Activated CD8-positive, alpha-beta memory T cell treated with anti-CD3 and anti-CD28 coated beads, Interleukin-2, amount 50 U/mL, for 1 hour (primary cell): ENCODE measurements around the gene CABLES2.

Experiments used
- DNase-seq: peaks from one replicate; pipeline ENCODE4 v3.0.0-alpha.2; 2020; ENCODE audit errors: extremely low read depth

CABLES2 gene

DNA sequence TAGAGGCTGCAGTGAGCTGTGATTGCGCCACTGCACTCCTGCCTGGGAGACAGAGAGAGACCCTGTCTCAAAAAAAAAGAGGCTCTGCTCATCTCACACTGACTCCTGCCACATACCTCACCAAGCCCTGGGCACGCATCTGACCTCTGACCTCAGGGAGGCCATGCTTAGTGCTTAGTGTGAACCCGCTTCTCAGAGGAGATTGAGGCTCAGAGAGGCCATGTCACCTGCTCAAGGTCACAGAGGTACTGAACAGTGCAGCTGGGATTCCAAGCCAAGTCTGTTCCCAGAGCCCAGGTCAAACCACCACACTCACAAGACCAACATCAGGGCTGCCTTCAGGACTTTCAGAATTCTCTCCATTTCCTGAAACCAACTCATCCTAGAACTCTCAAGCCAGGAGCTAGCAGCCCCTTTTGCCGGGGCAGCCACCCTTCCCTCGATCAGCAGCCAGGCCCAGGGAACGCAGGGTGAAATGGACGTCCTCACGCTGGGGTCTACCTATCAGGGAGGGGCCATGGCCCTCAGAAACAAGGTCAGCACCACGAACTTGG, 2.9 kb downstream of the CABLES2 start:
- DNase-seq, result no peak

DNA sequence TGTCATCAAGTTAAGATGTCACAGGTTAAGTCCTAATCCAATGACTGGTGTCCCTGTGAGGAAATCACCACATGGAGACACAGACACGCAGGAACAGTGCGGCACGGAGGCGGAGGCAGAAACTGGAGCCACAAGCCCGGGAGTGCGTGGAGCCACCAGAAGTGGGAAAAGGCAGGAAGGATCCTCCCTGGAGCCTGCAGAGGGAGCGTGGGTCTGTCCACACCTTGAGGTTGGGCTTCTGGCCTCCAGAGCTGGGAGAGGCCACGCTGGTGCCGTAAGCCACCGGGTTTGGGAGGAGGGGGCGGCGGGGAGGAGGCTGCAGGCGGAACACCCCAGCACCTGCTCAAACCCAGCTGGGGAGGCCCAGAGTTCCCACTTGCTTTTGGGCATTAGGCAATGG, 3.8 kb downstream of the CABLES2 start:
- DNase-seq, result no peak

DNA sequence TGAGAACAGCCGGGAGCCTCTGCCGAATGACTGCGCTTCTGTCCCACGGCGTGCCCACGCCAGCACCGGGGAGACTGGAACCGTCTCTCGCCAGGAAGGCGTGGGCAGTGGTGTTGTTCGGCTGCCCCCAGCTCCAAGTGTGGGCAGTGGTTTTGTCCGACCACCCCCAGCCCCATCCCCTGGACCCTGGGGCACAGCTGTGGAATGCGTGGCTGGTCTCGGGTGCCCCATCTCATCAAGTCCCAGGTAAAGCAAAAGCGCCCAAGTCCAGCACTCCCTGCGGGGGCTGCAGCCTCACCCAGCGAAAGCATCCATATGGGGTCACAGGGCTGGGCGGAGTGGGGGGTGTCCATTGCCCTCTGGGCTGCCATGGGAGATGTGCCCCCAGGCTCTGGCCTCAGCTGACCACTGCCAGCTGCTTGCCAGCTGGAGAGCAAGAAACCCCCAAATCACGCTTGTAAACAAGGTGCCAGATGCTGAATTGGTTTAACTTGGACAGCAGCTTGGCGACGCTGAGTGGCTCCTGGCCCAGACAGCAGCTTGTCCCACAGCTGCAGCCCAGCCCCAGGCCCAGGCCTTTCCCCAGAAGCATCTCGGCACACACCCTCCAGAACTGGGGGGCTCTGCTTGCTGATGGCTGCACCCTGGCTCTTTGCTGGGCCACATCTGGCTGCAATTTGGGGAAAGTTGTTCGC, 4.5 kb downstream of the CABLES2 start:
- no peak for DNase-seq

DNA sequence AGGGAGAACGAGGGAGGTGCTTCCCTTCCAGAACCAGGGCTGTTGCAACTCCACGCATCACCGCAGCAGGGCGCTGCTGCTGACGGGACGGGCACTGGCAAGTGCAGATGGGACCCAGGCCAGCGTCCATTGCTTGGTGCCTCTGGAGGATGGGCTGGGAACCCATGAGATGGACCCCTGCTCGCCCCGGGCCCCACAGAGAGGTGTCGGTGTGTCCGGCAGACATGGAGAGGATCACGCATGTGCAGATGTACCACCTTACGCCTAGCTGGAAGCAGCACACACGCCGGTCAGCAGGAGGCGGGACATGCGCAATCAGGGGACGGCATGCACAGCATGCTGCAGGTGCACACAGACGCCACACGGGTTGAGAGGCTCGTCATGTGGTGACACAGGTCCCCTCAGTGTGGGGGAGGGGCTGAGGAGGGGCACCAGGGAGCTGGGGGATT, 5.7 kb downstream of the CABLES2 start:
- DNase-seq, result no peak

DNA sequence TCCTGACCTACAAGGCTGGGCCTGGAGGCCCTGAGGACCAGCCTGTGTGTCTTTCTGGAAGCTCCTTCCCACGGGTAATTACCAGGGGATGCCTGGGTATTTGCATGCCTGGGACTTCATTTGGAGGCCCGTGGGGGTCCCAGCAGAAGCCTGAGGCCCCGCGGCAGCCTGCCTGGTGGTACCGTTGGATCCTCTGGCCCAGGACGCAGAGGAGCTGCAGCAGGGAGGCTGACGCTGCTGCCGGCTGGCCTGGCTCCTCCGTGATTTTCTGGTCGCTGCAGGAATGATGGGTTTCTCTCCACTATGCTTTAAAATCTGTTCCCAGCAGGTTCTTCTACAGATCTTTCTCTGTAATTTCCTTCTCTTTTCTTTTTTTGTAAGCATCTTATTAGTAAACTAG, 6.5 kb downstream of the CABLES2 start:
- no peak for DNase-seq

DNA sequence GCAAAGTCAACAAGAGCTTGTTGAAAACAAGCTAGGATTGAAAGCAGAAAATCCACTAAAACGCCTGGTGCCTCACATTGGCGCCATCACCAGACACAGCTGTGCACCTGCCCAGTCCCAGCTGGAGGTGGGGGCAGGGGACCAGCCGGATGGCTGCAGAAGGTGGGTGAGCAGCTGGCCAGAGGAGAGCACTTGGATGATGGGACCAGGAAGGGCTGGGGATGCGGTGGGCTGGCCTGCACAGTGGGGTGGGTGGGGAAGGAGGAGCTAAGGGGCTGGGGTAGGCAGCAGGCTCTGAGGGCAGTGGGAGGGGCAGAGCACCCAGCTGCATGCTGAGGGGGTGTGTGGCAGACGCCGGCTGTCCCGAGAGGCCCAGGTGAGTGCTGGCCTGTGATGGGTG, 7.1 kb downstream of the CABLES2 start:
- DNase-seq, result no peak

DNA sequence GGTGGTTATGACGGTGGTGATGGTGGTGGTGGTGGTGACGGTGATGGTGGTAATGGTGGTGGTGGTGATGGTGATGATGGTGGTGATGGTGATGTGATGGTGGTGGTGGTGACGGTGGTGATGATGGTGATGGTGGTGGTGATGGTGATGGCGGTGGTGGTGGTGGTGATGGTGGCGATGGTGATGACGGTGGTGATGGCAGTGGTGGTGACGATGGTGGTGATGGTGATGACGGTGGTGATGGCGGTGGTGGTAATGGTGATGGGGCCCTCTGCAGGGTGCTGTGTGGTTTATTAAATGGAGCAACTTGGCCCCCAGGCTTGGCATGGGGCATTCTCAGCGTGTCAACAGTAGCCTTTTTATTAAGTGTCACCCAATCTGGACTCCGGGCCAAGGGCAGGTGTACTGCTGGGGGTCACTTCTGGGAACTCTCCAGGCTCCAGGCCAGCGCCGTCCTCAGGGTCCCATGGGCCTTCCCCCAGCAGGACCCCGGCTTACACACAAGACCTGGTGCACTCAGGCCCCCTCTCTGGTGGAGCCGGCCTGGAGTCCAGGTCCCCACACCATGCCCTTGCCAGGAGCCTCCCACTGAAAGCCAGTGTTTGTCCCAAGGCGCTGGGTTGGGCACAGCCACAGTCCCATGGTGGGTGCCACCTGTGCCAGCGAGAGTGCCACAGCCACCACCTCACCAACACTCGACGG, 8.8 kb downstream of the CABLES2 start:
- no peak for DNase-seq

DNA sequence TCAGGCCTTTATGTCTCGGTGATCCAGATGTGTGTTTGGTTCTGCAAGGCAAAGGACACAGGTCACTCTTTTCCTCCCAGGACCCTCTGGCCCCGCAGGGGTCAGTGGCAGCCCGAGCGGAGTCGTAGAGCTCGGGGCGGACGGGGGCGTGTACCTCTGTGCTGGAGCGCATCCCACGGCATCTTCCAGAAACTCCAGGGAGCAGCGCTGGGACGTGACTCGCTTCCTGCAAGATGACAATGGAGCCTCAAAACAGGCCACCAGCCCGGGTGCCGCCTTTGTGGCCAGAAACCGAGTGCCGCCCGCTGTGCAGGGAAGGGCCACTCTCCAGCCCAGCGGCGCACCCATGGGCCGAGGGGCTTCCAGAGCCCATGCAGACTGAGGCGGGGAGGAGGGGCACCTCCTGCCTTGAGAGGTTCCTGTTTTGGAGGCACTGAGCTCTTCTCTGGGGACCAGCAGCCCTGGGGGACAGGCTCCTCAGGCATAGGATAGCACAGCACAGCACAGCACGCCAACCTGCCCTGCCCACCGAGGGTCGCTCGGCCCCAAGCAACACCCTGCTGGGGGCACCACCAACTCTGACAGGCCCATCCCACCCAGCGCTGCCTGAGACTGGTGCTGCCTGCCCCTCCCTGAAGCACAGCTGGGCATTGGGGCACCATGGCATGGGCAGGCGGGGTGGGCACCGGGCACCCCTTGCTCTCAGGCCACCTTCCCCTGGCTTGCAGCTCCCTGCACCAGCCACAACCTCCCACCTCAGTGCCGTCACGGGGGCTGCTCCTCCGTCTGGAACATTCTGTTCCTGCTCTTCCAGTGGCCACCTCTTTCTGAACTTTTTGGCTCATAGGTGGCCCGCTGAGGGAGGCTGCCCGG, 10.5 kb downstream of the CABLES2 start:
- no peak for DNase-seq

DNA sequence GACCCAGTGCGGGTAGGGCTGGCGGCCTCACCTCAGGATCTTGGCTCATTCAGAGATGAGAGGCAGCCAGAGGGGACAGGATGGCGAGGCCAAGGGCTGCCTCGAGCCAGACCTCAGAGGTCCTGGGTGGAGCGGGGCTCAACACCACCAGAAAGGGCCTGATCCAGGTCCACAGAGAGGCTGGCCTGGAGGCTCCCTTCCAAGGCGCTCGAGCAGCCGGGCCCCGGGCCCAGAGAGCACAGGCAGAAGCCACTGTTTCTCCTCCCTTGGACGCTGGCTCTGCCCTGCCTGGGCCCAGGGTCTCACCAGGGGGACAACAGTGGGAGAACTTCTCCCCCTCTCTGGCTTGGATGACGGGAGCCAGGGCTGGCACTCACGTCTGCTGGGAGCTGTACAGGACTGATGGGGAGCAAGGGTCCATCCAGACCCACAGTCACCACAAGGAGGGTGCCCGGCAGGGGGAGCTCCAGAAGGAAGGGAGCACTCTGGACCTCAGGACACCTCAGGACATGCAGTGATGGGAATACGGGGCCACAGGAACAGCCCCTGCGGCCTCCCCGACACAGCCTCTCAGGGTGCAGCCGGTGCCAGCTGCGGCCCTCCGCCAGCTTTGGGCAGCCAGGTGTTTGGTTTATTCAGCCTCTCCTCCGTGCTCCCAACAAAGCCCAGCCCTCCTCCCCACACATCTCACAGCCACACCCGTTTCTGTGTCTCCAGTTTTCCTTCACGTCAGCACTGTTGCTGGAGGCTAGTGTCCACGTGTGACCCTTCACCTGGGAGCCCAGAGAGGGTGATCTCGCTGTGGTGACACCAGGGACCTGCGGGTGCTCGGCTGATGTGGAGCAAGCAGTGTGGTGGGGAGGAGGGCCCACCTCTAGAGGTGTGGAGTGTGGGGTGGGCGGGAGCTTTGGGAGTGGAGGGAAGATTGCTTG, 11.5 kb downstream of the CABLES2 start:
- no peak for DNase-seq

DNA sequence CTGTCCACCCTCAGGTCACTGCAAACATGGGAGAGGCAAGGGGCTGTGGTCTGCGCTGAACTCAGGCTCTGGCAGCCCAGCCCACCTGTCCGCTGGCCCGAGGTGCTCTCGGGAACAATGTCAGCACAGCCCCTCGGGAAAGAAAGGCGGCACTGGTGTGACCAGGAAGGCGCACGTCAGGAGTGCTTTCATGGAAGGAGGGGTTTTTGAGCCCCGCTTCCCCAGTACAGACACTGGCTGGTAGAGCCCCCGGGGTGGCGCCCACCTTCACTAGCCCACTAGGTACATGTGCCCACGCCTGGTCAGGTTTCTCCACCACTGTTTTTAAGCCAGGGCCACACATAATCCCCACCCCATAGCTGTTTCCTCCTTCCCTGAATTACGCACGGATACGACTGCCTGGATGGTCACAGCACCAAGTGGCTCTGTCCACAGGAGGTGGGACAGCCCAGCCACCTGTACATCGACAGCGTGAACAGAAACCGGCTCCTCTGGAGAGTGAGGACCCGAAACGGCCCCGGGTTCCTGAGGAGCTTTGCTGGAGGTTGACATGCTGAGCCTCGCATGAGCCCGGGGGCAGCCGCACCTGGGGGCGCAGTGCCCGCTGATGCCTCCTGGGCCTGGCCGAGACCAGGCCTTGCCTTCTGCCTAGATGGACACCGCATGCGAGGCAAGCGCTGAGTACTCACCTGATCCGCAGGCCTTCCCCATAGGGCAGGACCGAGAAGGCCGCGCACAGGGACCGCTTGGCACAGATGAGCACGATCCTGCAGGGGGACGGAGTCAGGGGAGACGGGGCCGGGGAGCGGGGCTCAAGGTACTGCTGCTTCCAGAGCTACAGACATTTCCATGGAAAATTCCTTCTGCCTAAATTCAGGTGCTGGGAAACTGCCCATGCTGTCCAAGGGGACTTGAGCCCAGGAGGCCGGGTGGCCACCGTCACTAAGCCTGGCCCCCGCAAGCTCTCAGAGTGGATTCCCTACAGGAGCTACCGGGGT, 12.5 kb downstream of the CABLES2 start:
- no peak for DNase-seq

DNA sequence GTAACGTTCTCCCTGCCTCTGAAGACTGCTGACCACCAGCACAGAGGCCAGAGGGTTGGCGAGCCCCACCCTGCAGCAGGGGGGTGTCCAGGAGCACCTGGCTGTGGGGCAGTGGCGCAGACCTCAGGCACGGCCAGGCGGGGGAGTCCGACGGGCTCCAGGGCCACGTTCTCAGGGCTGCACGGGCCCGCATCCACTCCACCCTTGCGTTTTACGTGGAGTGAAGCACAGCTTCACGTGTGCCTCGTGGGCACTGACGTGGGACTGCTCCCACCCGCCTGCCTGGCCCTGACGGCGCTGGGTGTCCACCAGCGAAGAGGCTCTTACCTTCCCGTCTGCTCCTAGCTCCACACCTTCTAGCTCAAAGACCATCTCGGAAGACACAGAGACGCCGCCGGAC, 13.3 kb downstream of the CABLES2 start:
- no peak for DNase-seq

DNA sequence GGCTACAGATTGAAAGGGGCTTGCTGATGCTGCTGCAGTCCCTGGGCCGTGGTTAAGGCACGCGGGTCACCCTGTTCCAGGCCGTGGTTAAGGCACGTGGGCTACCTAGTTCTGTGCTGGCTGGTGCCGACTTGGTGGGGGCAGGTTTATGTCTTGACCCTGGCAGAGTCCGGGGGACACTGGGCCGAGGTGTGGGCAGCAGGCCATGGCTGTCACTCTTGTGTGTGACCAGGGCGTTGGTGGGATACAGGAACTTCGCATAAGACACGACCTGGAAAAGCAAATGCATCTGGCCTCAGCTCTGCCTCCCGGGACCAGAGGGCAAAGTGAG, 13.8 kb downstream of the CABLES2 start:
- DNase-seq, result no peak

DNA sequence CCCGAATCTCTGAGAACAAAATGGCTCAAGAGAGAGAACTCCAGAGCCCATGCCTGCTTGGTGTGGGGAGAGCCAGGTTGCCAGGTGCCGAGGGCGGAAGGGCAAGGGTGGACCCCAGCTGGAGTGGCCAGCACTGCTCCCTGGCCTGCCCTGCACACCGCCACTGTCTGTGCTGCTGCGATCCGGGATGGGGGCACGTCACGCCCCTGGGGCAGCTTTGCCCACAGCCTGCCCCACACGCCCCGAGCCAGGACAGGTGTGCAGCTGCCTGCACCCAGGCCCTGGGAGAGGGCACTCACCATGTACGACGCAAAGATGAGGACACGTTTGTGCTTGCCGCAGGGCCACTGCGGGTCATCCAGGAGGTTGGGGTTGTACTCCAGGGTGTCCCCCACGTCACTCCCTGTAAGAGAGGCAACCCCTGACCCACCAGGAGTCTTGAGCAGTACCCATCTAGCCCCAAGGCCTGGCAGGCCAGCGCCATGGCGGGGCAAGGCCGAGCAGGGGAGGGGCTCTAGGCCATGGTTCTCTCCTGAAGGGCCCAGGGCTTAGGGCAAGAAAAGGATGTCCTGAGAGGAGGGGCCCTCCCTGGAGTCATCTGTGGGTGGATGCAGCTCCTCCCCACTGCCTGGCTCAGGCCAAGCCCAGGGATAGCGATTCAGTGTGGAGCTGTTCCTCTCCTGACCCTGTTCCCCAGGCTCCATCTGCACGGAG, 14.3 kb downstream of the CABLES2 start:
- DNase-seq, result no peak

DNA sequence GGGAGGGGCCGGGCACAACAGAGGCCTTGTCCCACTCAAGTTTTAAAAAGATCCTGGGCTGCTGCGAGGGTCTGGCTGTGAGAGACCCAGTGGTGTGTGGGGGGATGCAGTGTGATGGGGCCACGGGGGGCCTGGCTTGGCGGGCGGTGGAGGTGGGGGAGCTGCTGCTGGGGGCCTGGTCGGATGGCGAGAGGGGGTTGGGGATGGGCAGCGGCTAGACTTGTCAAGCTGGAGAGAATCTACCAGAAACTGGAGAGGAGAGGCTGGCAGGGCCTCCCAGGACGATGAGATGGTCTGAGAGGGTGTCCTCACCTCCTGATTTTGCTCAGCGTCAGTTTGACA, 15.0 kb downstream of the CABLES2 start:
- no peak for DNase-seq

DNA sequence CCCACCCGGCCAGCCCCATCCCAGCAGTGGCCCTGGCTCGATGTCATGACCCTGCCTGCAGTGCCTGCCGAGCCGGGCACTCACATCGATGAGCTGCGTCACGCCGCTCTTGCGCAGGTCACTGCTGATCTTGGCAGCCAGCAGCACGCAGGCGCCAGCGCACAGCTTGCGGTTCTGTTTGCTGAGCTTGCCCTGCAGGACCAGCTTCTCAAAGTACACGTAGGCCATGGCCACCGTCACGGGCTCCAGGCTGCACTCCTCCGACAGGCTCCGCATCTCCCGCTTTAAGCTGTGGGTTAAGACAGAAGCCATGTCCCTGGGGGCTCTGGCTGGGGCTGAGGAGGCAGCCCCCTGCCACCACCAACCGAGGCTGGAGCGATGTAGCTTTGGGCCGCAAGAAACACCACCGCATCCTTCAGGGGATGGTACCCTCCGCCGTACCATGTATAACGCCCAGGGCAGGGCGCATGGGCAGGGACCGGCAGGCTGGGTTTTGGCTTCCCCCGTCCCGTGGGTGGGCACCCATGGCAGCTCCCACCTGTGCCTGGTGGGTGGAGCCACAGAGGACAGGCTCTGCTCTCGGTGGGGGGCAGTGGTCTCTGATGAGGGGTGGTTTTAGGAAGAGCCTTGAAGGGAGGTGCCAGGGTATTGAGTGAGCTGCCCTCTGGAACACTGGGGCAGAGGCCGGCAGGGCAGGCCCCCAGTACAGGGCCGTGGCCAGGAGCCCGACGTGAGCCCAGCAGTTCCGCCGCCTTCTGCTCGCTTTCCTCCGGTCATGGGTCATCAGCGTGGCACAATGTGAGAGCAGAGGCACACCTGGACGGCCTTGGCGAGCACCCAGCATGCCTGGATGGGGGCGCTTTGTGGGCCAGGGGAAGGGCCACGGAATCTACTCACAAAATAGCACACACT, 15.7 kb downstream of the CABLES2 start:
- DNase-seq, result no peak

DNA sequence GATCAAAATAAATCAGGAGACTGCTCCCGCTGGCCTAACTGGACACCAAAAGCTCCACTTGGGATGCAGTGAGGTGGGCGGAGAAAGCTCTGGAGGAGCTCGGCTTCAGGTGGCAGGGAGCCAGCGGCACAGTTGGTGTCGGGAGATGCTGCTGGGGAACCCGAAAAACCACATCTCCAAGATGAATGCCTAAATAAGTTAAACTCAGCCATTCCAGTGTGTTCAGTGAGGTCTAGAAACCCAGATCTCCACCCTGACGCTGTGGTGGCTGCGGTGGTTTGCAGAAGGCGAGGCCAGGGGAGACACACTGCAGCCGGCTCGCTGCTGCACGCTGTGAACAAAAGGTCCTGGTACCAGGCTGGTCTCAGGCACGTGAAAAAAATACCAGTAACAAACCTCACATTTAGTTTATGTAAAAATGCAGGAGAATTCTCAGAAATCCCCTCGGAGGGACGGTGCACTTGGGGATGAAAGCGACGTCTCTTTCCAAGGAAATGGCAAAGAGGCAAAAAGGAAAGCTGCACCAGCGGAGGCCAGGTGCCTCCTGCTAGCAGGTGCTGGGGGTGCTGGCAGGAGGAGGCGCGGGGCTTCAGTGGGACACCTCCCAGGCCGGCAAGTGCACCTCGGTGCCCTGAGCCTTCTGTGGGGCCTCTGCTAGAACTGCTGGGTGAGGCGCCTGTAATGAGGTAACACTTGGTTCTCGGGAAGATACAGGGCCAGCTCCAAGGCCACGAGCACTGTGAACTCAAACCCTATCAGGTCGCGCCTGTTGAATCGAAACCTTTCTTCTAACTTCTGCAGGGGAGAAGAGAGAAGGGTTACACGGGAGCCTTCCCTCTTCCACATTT, 16.5 kb downstream of the CABLES2 start:
- DNase-seq, result no peak

DNA sequence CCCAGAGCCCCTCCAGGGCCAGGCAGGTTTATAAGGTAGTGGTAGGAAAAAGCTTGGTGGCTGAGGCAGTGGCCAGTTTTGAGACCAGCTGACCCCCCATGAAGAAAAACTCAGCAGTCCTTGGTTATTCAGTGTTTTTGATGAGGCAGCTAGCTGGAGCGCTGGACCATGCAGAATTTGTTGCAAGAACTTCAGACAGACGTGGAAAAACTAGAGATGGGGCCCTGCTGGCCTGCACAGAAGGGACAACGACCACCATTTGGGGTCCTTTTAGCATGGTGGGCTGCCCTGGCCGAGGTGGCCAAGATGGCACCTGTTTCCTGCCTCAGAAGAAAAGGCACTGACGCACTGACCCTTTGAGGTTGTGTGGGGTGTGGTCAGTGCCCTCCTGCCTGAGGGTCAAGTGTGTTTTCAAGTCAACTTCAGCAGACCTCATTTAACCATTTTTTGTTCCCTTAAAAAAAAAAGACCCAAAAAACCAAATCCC, 17.4 kb downstream of the CABLES2 start:
- DNase-seq, result no peak
